WI38 (cell line): Measurements from ENCODE around the gene BEGAIN.

Experiments used
- H3K4me3 ChIP-seq: 2 replicates; pipeline ENCODE4 v1.5.1; 2011; ENCODE audit warnings: low read depth, mild to moderate bottlenecking, control low read depth, low read length
- CTCF ChIP-seq: IDR thresholded peaks from 2 replicates; pipeline ENCODE4 v1.5.1; 2012; ENCODE audit warnings: low read depth, mild to moderate bottlenecking, control low read depth, low read length

Gene BEGAIN

GRCh38 chr14:100605230-100605629 lies 18.0 kb upstream of the BEGAIN start:
- TF ChIP-seq CTCF, result no peak
- no peak overlapping the region for H3K4me3 ChIP-seq

DNA sequence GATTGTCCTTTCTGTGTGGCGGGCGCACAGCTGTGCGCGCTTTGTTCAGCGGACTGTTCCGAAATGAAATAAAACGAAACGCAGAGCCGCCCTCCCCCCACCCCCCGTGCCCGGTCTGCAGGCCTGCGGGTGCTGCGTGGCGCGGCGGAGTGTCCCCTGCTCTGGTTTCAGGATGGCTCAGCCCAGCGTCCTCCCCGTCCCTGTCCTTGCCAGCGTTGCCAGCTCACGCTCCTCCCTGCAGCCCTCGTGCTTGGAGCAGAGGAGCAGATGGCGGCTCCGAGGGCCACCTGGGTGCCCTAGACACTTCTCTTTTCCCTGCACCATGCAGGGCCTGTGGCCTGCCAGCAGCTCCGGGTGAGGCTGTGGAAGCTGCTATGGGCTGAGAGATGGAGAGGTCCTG lies 17.5 kb upstream of the BEGAIN start:
- H3K4me3 ChIP-seq, result no peak overlapping the region
- TF ChIP-seq CTCF, result no peak

- TF ChIP-seq CTCF, result no peak
- H3K4me3 ChIP-seq, result no peak overlapping the region
Measured at GRCh38 chr14:100604121-100604501, 16.9 kb upstream of the BEGAIN start.

DNA sequence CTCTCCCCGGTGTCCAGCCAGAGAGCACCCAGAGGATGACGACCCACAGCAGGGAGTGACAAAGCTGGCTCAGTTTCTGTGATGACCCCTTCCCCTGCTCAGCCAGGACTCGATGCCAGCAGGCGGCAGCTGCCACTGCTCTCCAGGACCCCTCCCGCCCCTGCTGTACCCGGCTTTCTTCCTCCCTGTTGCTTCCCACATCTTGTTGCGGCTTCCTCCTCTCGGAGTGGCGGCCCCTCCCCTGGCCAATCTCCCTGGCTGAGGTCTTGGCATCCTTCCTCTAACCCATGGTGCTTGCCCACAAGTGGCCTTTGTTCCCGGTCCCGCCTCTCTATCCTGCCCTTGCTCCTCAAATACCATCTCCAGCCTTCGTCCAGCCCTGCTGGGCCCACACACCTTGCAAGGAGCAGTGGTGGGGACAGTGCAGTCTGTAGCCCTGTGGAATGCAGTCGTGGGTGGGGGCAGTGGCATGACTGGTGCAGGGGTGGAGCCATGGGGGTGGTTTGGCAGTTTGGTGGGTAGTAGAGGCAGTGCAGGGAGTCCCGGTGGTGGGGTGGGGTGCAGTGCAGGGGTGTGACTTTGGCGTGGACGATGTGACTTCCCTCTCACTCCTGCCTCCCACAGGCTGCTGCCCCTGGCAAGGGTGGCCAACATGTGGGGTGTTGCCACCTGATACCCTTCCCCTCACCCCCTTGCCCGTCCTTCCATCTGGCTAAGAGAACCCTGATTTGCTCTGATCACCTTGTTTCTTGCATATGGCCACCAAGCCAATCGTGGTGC lies 16.3 kb upstream of the BEGAIN start:
- H3K4me3 ChIP-seq, result no peak overlapping the region
- TF ChIP-seq CTCF, result no peak

GRCh38 chr14:100602621-100603230 lies 15.5 kb upstream of the BEGAIN start:
- H3K4me3 ChIP-seq, result no peak overlapping the region
- TF ChIP-seq CTCF, result no peak

GRCh38 chr14:100601914-100602313 lies 14.7 kb upstream of the BEGAIN start:
- no peak overlapping the region for H3K4me3 ChIP-seq
- TF ChIP-seq CTCF, result no peak

GRCh38 chr14:100601064-100601463 lies 13.8 kb upstream of the BEGAIN start:
- TF ChIP-seq CTCF, result no peak
- no peak overlapping the region for H3K4me3 ChIP-seq
